Epithelial cell of proximal tubule (primary cell): ENCODE results near the gene MT1E. TPM values are rescaled to one million over a fixed set of nuclear protein-coding genes. Genes with fewer than 3 reads are reported as not detected.

Experiments
- DNase-seq: peaks from one replicate; pipeline ENCODE4 v3.0.0-alpha.2; 2011; ENCODE audit warnings: low read depth
- H3K4me3 ChIP-seq: 2 replicates; pipeline ENCODE4 v1.5.1; 2011; ENCODE audit warnings: low read depth, mild to moderate bottlenecking, low read length
- CTCF ChIP-seq: conservative IDR thresholded peaks from 2 replicates; pipeline ENCODE4 v1.5.1; 2012; ENCODE audit warnings: low read depth, mild to moderate bottlenecking, low read length
- total RNA-seq: library from RNA; depleted of rRNA; stranded (reverse); fragments of >200 nt; gene quantifications from 2 replicates; pipeline ENCODE4 v1.2.3, GENCODE V29; 2015

Gene MT1E
- total RNA-seq, 1 donor from 2014 or later, result 1,203 TPM

GRCh38 chr16:56610609-56611111 lies 14.9 kb upstream of the MT1E start:
- DNase-seq, result no peak
- TF ChIP-seq CTCF, result no peak
- H3K4me3 ChIP-seq, result peak overlapping the region; percentile 73

- TF ChIP-seq CTCF, result no peak
- peak overlapping the region; percentile 3 for H3K4me3 ChIP-seq
- DNase-seq, result no peak
These were observed 14.2 kb upstream of the MT1E start for GRCh38 chr16:56611281-56611833.

GRCh38 chr16:56613706-56614105 lies 11.9 kb upstream of the MT1E start:
- DNase-seq, result no peak
- no peak for TF ChIP-seq CTCF
- H3K4me3 ChIP-seq, result peak overlapping the region; percentile 5

- DNase-seq, result peak; percentile 93
- no peak overlapping the region for H3K4me3 ChIP-seq
- TF ChIP-seq CTCF, result no peak
These were observed 11.0 kb upstream of the MT1E start for GRCh38 chr16:56614549-56614991.

- no peak overlapping the region for H3K4me3 ChIP-seq
- no peak for TF ChIP-seq CTCF
- DNase-seq, result no peak
These were observed 10.2 kb upstream of the MT1E start for GRCh38 chr16:56615353-56615752.

GRCh38 chr16:56616608-56617211 lies 8.9 kb upstream of the MT1E start:
- peak overlapping the region; percentile 66 for H3K4me3 ChIP-seq
- DNase-seq, result no peak

More at GRCh38 chr16:56616608-56617211, 8.9 kb upstream of the MT1E start:
- TF ChIP-seq CTCF, result no peak
